OCI-LY7 (cell line): ENCODE measurements around the gene PRKCA.

ENCODE experiments used
- EZH2phosphoT487 ChIP-seq: fragments of 200-600 bp; sonication (generic); IDR thresholded peaks from 2 replicates; pipeline ENCODE4 v1.6.1; 2018; ENCODE audit warnings: low read depth, borderline replicate concordance, mild to moderate bottlenecking, mixed run types, antibody characterized with exemption, low read length, moderate library complexity, mixed read lengths
- TF ChIP-seq, protein P1 (sequence below): fragments of 200-600 bp; sonication (generic); conservative IDR thresholded peaks from 2 replicates; pipeline ENCODE4 v1.5.1; 2014; ENCODE audit warnings: mild to moderate bottlenecking, antibody characterized with exemption, low read length, moderate library complexity, mixed read lengths

- TF ChIP-seq, protein P1, sequence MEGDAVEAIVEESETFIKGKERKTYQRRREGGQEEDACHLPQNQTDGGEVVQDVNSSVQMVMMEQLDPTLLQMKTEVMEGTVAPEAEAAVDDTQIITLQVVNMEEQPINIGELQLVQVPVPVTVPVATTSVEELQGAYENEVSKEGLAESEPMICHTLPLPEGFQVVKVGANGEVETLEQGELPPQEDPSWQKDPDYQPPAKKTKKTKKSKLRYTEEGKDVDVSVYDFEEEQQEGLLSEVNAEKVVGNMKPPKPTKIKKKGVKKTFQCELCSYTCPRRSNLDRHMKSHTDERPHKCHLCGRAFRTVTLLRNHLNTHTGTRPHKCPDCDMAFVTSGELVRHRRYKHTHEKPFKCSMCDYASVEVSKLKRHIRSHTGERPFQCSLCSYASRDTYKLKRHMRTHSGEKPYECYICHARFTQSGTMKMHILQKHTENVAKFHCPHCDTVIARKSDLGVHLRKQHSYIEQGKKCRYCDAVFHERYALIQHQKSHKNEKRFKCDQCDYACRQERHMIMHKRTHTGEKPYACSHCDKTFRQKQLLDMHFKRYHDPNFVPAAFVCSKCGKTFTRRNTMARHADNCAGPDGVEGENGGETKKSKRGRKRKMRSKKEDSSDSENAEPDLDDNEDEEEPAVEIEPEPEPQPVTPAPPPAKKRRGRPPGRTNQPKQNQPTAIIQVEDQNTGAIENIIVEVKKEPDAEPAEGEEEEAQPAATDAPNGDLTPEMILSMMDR: no peak
- TF ChIP-seq EZH2phosphoT487: no peak
Observed at GRCh38 chr17:66712453-66712852, 410.0 kb downstream of the PRKCA start.
